Prostate gland (tissue), 2 donors: ENCODE results near the gene TRMT11. TPM values are rescaled to one million over a fixed set of nuclear protein-coding genes. Genes with fewer than 3 reads are reported as not detected.
A peak's percentile ranks its signal among the peaks of the same experiment; 100 is the strongest.

Experiments
- DNase-seq: peaks from one replicate; pipeline ENCODE4 v3.0.0-alpha.2; 2019; ENCODE audit warnings: low spot score
- H3K27ac ChIP-seq, 2 donors: fragments of 200-600 bp; sonication (generic); 2 replicates each; pipeline ENCODE4 v1.5.1; 2017 to 2019
- H3K27me3 ChIP-seq: fragments of 200-600 bp; sonication (generic); replicated peaks from 2 replicates; pipeline ENCODE4 v1.5.1; 2019; ENCODE audit not compliant: insufficient read depth
- H3K36me3 ChIP-seq, 2 donors: fragments of 200-600 bp; sonication (generic); 1 replicate in 1 of 2; 2 replicates in 1 of 2; pipeline versions ENCODE4 v1.5.1 to v1.8.1; 2017 to 2019
- H3K4me1 ChIP-seq: fragments of 200-600 bp; sonication (generic); replicated peaks from 2 replicates; pipeline ENCODE4 v1.5.1; 2019
- H3K4me3 ChIP-seq, 2 donors: fragments of 200-600 bp; sonication (generic); 2 replicates each; pipeline ENCODE4 v1.5.1; 2017 to 2019
- H3K9me3 ChIP-seq: fragments of 200-600 bp; sonication (generic); 2 replicates; pipeline ENCODE4 v1.5.1; 2017
- POLR2A ChIP-seq: fragments of 450-650 bp; IDR thresholded peaks from one replicate; pipeline ENCODE4 v1.6.1; 2016; ENCODE audit warnings: antibody characterized with exemption, mild to moderate bottlenecking
- POLR2AphosphoS5 ChIP-seq: sonication (generic); formaldehyde crosslinking; IDR thresholded peaks from one replicate; pipeline ENCODE4 v1.6.1; 2017; ENCODE audit warnings: antibody characterized with exemption
- WGBS: methylation state at CpG from one replicate; pipeline ENCODE4 v1.1.5; 2018; 5-methylcytosine and 5-hydroxymethylcytosine counted together
- intact Hi-C: fragments of 100-400 bp; cut with DNase I; formaldehyde crosslinking; loops from one replicate; pipeline ENCODE4 v1.14.2; 2022
- total RNA-seq, 2 donors: library from RNA; depleted of rRNA; stranded (reverse); fragments of >200 nt; gene quantifications; one replicate each; pipeline ENCODE4 v1.1.0, GENCODE V29; 2016
- TF ChIP-seq, protein P1 (sequence below), 4 experiments: fragments of 200-600 bp in 2 of 4; fragments of 450-650 bp in 2 of 4; sonication (generic) in 2 of 4; IDR thresholded peaks; 1 replicate in 3 of 4; 2 replicates in 1 of 4; pipeline ENCODE4 v1.5.1; 2016 to 2019; ENCODE audit warnings: antibody characterized with exemption in 4 of 4, mild to moderate bottlenecking in 2 of 4, moderate library complexity in 2 of 4

TRMT11 gene
- total RNA-seq, 2 donors from 2014 or later = 28.3 to 35.0 TPM

DNA sequence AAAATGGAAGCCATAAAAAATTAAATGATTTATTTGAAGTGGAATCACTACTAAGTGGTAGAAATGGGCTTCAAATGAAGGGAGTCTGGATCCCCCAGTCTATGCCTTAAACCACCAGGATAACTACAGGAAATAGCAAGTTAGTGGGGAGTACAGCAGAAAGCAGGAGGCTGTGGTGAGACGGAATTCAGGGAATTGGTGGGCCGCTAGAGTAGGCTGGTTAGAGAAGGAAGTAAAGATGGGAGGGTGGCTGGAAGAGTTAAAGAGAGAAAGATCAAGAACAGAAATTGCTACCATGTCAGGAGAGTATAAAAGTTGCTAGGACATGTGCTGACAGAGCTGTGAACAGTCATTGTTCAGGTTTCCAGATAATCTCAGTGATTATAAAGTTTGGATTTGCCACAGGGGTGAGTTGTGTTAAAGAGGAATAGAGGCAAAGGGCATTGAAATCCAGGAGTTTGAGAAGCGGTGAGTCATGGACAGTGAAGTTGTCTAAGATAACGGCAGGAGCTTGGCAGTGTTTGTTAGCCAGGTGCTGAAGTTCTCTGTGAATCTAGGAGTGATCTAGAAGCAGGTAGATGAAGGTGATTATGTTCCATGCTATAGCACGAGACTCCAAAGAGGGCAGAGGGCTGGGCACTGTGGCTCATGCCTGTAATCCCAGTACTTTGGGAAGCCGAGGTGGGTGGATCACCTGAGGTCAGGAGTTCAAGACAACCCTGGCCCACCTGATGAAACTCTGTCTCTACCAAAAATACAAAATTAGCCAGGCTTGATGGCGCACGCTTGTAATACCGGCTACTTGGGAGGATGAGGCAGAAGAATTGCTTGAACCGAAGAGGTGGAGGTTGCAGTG, 43.4 kb upstream of the TRMT11 start:
- Histone ChIP-seq H3K9me3 (no peaks in the 10 kb centered on the region), H3K4me1 (no peaks in the 10 kb centered on the region), H3K36me3 (no peaks in the 10 kb centered on the region), H3K4me3 (no peak overlapping the region), H3K27me3 (no peaks in the 10 kb centered on the region), H3K27ac (no peak overlapping the region)
- WGBS = 84% methylated on average over 10 of the region's 10 CpGs
- TF ChIP-seq POLR2A = no peak
- no peak for TF ChIP-seq POLR2AphosphoS5
- TF ChIP-seq, protein P1, sequence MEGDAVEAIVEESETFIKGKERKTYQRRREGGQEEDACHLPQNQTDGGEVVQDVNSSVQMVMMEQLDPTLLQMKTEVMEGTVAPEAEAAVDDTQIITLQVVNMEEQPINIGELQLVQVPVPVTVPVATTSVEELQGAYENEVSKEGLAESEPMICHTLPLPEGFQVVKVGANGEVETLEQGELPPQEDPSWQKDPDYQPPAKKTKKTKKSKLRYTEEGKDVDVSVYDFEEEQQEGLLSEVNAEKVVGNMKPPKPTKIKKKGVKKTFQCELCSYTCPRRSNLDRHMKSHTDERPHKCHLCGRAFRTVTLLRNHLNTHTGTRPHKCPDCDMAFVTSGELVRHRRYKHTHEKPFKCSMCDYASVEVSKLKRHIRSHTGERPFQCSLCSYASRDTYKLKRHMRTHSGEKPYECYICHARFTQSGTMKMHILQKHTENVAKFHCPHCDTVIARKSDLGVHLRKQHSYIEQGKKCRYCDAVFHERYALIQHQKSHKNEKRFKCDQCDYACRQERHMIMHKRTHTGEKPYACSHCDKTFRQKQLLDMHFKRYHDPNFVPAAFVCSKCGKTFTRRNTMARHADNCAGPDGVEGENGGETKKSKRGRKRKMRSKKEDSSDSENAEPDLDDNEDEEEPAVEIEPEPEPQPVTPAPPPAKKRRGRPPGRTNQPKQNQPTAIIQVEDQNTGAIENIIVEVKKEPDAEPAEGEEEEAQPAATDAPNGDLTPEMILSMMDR (IDR thresholded peaks at IDR 0.05) = no peak
- no peak for DNase-seq
- intact Hi-C loops = no loop called here

DNA sequence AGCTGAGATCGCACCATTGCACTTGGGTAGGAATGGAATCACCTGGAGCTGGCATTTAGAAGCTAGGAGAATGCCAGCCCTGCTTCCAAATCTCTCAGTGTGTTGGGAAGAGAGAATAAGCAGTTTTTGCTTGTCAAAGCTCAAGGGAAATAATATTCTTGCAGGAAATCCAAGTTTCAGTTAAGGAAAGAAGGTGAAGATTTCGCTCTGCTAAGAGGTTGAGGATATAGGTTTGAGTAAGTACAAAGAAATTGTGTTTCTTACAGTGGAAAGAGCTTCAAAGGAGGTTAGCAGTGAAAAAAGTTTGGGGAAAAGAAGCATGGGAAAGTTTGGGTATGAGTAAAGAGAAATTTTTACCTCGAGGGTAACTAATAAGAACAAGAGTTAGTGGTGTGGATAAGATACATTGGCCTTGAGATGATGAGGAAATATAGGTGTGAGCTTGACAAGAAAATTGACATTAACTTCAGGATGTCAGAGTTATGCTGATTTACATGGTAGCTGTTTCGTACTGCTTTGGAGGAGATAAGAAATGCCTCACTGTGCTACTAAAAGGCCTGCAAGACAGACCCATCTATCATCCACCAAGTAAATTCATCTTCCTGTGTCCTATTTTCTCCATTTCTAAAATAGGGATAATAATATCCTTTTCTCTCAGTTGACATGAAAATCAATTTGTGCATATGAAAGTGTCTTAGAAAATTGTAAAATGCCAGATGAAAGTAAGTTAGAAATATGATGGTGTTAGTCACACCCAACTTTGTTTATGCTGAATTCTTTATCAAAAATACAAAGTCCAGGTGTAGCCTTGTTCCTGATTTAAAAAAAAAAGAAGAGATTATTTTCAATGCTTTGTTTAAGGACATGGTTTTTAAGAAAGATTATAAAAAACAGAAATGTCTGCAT, 42.6 kb upstream of the TRMT11 start:
- intact Hi-C loops = no loop called here
- Histone ChIP-seq H3K4me1 (no peaks in the 10 kb centered on the region), H3K27ac (peak overlapping the region in 1 of 2 donors; percentile 27), H3K4me3 (no peak overlapping the region), H3K27me3 (no peaks in the 10 kb centered on the region), H3K36me3 (no peaks in the 10 kb centered on the region), H3K9me3 (no peaks in the 10 kb centered on the region)
- WGBS = 85% methylated on average over 4 of the region's 4 CpGs
- no peak for DNase-seq
- no peak for TF ChIP-seq POLR2A
- TF ChIP-seq, protein P1 (IDR thresholded peaks at IDR 0.05) = no peak
- TF ChIP-seq POLR2AphosphoS5 = no peak

DNA sequence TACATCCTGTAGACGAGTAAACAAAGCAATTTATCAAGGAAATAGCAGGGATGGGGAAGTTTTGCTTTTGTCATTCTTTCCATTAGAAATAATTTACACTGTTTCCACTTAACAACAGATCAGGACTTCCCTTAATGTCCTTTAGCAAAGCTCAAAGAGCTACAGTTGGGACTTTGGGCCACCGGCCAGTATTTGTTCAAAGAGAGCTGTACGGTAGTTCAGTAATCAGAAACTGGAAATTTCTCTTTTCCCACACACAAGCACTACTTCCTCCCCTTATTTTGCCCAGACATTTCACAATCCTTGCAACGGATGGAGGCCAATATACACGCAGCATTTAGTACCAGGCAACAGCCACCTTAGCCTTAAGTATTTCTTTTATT, 41.9 kb upstream of the TRMT11 start:
- TF ChIP-seq POLR2A (no peak), POLR2AphosphoS5 (peak; percentile 60)
- H3K4me1 ChIP-seq = no peaks in the 10 kb centered on the region
- H3K27ac ChIP-seq = peak overlapping the region in 1 of 2 donors; percentile 27
- no peaks in the 10 kb centered on the region for H3K27me3 ChIP-seq
- 24% methylated on average over 5 of the region's 5 CpGs for whole genome bisulfite sequencing
- H3K4me3 ChIP-seq = no peak overlapping the region
- intact Hi-C loops = no loop called here
- DNase-seq = peak; percentile 41
- H3K9me3 ChIP-seq = no peaks in the 10 kb centered on the region
- H3K36me3 ChIP-seq = no peaks in the 10 kb centered on the region

DNA sequence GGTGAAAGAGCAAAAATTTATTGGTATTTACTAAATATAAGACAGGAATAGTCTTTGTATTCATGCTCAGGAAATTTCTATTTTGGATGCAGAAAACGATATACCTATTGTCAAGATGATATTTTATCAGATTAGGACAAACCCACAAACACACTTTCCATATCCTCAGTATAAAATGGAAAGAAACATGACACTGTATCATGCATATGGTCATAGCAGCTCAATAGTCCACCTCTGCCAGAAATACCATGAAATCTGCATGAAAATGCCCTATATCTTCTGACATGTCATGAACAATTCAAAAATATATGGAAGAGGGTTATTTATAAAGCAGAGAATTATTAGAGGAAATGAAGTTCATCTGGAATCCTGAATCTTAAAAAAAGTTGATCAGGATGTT, 41.4 kb upstream of the TRMT11 start:
- no peak overlapping the region for H3K4me3 ChIP-seq
- intact Hi-C loops = no loop called here
- no peaks in the 10 kb centered on the region for H3K4me1 ChIP-seq
- 50% methylated on average over 1 of the region's 1 CpG for WGBS
- no peaks in the 10 kb centered on the region for H3K9me3 ChIP-seq
- H3K27me3 ChIP-seq = peaks cover under 1% of the 10 kb centered on the region
- peak overlapping the region in 1 of 2 donors; percentile 27 for H3K27ac ChIP-seq
- DNase-seq = no peak
- no peak for TF ChIP-seq POLR2AphosphoS5
- TF ChIP-seq, protein P1 (IDR thresholded peaks at IDR 0.05) = no peak
- no peaks in the 10 kb centered on the region for H3K36me3 ChIP-seq

DNA sequence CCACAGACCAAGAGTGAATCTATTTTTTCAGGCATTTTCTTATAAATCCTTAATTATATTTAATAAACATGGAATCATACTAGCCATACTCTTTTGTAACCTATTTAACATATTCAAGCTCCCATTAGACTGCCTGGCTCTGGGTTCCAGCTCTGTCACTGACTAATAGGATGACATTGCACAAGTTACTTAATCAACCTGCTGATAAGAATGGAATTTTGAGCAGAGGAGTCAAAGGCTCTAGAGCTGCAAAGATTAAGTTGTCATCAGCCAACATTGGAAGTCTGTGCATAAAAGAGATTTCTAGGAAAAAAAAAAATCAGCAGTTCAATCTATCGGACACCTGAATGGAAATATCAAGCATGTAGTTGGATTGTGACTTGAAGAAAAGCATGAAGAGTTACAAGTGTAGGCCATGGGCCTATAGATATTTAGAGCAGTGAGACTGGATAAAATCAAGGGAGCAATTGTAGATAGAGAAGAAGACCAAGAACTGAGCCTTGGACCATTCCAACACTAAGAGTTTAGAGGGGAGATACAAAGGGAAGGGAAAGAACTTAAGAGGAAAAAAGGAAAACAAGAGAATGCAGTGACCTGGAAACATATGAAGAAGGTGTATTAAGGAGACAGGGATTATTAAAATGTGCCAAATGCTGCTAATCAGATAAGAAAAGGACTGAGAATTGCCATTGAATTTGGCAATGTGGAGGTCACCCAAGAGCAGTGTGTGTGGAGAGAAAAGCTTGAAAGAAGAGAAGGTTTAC, 40.8 kb upstream of the TRMT11 start:
- H3K4me3 ChIP-seq = no peak overlapping the region
- H3K27ac ChIP-seq = no peak overlapping the region
- no peak for DNase-seq

More for the DNA sequence above, 40.8 kb upstream of the TRMT11 start:
- Histone ChIP-seq H3K4me1 (no peaks in the 10 kb centered on the region), H3K36me3 (no peaks in the 10 kb centered on the region), H3K9me3 (no peaks in the 10 kb centered on the region), H3K27me3 (peaks cover 1% of the 10 kb centered on the region)
- intact Hi-C loops = no loop called here
- WGBS = 91% methylated on average over 1 of the region's 1 CpG
- no peak for TF ChIP-seq POLR2A
- TF ChIP-seq, protein P1 (IDR thresholded peaks at IDR 0.05) = no peak
- TF ChIP-seq POLR2AphosphoS5 = no peak
